NCI-H82 treated with DMSO at 0.1 percent for 48 hours (cell line): ENCODE data around the gene PKN2.
"Not testable (repeated sequence)": the region's sequence is repeated elsewhere in the genome, so short reads cannot be mapped to it uniquely, and the experiment has no call there.

Experiments used
- DNase-seq: peaks from one replicate; lab custom pipeline; 2025; ENCODE audit not compliant: unreplicated experiment; lab: John Stamatoyannopoulos, UW

PKN2 gene

GRCh38 chr1:88876573-88877365, 192.7 kb downstream of the PKN2 start:
- no peak for DNase-seq

GRCh38 chr1:88877382-88877825, 193.3 kb downstream of the PKN2 start:
- DNase-seq: peak; percentile 35

GRCh38 chr1:88877911-88878310, 193.8 kb downstream of the PKN2 start:
- DNase-seq: no peak

GRCh38 chr1:88878731-88879130, 194.7 kb downstream of the PKN2 start:
- no peak for DNase-seq

- DNase-seq: not testable (repeated sequence)
These were observed 196.6 kb downstream of the PKN2 start for GRCh38 chr1:88880717-88881116.

- no peak for DNase-seq
These were observed 199.1 kb downstream of the PKN2 start for GRCh38 chr1:88883156-88883555.
